GM20000 (cell line): ENCODE results near the gene PRICKLE2.

ENCODE experiments used
- DNase-seq: peaks from one replicate; pipeline ENCODE4 v3.0.0; 2012; ENCODE audit warnings: low spot score
- TF ChIP-seq, protein P1 (sequence below): IDR thresholded peaks from 2 replicates; pipeline ENCODE4 v1.5.1; 2012; ENCODE audit warnings: mild to moderate bottlenecking, control low read depth; ENCODE audit errors: extremely low read depth, missing control alignments

Gene PRICKLE2

DNA sequence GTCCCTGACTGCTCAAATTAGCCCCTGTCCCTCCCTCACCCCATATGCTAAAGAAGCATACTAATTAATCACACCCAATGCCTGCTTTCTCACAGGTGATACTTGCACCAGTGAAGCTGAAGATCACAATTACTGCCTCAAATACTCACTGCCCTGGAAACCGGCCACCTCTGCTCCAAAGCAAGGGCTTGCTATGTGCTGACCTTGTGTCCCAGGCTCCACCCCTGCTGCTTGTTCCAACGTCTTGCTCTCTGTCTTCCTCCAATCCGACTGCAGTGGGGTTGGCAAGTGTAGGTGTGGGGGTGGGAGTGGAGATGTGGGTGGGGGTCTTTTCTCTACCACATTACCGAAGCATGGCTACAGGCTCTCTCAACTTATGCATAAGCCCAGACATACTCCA, 146.3 kb downstream of the PRICKLE2 start:
- TF ChIP-seq, protein P1, sequence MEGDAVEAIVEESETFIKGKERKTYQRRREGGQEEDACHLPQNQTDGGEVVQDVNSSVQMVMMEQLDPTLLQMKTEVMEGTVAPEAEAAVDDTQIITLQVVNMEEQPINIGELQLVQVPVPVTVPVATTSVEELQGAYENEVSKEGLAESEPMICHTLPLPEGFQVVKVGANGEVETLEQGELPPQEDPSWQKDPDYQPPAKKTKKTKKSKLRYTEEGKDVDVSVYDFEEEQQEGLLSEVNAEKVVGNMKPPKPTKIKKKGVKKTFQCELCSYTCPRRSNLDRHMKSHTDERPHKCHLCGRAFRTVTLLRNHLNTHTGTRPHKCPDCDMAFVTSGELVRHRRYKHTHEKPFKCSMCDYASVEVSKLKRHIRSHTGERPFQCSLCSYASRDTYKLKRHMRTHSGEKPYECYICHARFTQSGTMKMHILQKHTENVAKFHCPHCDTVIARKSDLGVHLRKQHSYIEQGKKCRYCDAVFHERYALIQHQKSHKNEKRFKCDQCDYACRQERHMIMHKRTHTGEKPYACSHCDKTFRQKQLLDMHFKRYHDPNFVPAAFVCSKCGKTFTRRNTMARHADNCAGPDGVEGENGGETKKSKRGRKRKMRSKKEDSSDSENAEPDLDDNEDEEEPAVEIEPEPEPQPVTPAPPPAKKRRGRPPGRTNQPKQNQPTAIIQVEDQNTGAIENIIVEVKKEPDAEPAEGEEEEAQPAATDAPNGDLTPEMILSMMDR: no peak

DNA sequence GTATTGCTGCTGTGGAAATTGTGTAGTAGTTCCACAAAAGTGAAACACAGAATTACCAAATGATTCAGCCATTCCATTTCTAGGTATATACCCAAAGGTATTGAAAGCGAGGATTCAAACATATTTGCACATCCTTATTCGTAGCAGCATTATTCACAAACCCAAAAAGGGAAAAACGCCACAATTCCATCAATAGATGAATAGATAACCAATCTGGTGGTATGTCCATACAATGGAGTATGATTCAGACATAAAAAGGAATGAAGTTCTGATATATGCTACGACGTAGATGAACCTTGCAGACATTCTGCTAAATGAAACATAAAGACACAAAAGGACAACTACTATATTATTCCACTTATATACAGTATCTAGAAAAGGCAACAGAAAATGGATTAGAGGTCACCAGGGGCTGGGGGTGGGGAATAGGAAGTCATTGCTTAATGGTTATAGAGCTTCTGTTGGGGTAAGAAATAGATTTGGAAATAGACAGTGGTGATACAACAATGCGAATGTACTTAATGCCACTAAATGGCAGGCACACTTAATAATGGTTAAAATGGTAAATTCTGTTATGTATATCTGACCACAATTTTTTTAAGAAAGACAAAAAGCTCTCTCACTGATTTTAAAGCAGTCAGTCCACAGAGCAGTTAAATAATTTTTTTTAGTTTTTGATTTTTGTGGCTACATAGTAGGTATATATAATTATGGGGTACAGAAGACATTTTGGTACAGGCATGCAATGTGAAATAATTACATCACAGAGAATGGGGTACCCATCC, 150.2 kb downstream of the PRICKLE2 start:
- TF ChIP-seq, protein P1: no peak
- no peak for DNase-seq

More for the DNA sequence above, 146.3 kb downstream of the PRICKLE2 start:
- DNase-seq: no peak

DNA sequence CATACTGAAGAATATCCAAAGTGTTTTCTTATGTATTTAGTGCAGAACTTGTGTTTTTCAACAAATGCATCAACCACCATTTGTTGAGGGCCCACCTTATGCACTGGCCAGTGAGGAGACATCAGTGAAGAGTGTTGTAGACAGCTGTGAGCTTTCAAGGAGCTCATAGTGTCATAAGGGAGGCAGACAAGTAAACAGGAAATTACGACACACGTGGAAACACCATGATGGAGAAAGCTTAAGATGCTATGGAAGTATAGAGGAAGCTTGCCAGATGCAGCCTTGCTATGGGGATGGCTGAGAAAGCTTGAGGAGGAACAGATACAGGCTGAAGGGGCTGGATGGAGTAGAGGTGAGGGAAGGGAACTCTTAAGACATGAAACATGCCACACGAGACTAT, 151.2 kb downstream of the PRICKLE2 start:
- no peak for DNase-seq
- TF ChIP-seq, protein P1: no peak

DNA sequence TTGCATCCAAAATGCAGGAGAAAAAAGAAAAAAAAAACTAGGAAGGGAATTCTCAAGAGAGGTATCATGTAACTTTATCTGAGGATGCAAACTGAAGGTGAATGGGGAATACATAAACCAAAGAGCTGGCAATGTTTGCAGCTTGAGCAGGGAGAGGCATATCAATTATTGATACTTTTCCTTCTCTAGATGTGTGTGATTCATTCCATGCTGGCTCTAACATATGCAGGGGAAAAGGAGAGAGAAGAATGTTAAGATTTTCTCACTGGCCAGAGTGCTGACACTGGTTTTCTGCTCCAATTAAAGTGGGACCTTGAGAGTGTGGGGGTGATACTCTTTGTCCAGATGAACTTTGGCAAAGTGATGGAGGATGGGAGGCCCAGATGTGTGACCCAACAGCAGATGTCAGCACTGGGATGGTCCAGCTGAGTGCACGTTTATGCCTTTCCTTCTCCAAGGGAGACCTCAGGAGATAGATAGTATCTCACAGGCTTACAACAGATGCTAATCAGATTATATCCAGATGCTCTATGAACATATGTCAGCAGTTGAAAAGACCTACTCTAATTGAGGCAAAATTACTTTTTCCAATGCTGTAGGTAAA, 152.0 kb downstream of the PRICKLE2 start:
- TF ChIP-seq, protein P1: no peak

DNA sequence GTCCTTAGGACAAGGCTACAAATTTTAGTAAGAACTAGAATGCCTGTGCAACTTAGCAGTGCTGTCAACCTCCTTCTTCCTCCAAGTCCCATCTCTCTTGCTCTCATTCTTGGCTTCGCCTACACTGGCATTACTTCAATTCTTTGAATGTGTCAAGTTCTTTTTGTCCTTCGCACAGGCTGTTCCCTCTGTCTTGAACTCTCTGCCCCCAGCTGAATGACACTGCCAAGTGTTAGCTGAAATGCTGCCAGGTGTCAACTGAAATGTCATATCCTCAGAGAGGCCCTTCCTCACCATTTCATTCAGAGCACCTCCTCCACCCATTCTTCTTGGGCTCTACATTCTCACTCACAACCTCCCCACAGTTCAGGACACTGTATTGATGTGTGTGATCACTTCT, 153.1 kb downstream of the PRICKLE2 start:
- TF ChIP-seq, protein P1: no peak
- DNase-seq: no peak

More for the DNA sequence above, 152.0 kb downstream of the PRICKLE2 start:
- DNase-seq: no peak

DNA sequence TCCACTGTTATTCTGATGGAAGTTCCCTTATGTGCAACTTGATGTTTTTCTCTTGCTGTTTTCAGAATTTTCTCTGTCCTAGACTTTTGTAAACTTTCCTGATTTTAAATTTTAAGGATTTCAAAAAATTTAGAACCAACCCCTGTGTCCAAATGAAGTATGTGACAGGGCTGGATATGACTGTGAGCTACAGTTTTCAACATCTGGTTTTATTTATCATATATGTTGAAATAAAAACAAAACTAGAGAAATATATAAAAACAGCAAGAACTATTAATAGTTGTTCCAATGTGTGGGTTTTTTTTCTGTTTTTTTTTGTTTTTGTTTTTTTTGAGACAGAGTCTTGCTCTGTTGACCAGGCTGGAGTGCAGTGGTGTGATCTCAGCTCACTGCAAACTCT, 154.6 kb downstream of the PRICKLE2 start:
- TF ChIP-seq, protein P1: no peak
- no peak for DNase-seq

DNA sequence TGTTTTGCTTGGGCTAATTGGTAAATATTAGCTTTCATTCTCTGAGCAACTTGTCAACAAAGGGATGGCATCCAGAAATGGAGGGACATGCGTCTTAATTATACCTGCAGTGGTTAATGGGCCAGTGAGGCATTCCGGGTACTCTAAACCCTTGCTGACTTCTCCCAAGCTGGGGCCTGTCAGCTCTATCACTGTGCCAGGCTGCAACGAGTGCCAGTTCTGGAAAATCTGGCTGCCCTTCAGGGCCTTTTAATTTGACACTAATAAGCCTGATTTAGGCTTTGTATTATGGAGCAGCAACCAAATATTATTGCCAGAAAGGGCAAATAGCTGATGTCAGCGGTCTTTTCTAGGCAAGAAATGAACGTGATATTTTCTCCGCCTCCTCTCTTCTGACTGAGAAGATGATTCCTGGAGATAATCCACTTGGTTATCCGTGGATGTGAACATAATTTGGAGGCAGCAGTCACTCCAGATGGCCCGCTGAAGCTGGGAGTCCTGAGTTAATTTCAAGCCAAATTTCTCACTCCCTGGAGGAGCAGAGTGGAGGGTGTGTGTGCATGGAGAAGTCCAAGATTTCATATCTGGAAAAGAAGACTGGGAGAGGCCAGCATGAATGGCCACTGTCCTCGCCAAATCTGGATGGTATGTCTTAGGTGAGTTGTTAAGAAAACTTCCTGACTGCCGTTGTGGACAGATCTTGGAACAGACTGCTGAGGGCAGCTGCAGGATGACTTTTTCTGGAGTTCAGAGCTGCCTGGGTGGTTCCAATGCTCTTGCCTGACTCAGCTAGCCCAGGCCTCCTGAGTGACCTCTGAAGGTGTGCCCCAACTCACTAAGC, 157.5 kb downstream of the PRICKLE2 start:
- no peak for DNase-seq
- TF ChIP-seq, protein P1: no peak
